ENCODE results near the gene CKAP2L. TPM values are rescaled to one million over a fixed set of nuclear protein-coding genes. Genes with fewer than 3 reads are reported as not detected.

Gene CKAP2L
- total RNA-seq, 1 experiment from 2014 or later = 23.3 TPM

DNA sequence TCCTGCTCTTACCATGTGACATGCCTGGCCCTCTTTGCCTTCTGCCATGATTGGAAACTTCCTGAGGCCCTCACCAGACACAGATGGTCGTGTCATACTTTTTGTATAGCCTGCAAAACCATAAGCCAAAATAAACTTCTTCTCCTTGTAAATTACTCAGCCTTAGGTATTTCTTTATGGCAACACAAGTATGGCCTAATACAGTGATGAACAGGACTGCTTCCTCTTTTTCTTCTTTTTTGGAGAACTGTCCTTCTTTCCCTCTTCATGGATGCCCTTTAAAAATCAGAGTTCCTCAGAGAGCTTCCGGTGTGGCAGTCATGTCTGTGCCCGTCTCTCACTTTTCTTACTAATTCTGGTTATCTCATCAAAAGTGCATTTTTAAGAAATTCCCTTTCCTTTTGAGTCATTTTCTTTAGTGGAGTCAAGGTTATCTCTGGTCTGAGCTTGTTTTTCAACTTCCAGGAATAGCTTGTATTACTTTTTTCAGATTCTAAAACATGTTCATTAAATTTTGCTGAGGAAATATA is 29.1 kb upstream of the CKAP2L start:
- peaks cover 27 to 57% of the 10 kb centered on the region in 2 experiments for H3K4me1 Mint-ChIP-seq

More for the DNA sequence above, 29.1 kb upstream of the CKAP2L start:
- no peak overlapping the region for H2BK120ac ChIP-seq (ENCODE audit: low read depth, low read length, poor library complexity, severe bottlenecking)
- no peak overlapping the region for H4K91ac ChIP-seq (ENCODE audit: insufficient read length, low read depth, low read length)
- H3K4ac ChIP-seq (ENCODE audit: low read depth, low read length) = no peak overlapping the region
- no CpG with 5 or more reads among the region's 3 CpGs for WGBS (ENCODE audit: extremely low coverage, insufficient read length, low lambda C conversion rate)
- no peak overlapping the region for H2AFZ ChIP-seq (ENCODE audit: low read length)
- H4K5ac ChIP-seq (ENCODE audit: insufficient read length, low read depth, low read length) = no peak overlapping the region
- H3K9me3 Mint-ChIP-seq = peaks cover 10 to 17% of the 10 kb centered on the region in 2 experiments; a peak in 4 of 5 replicates
- H3K27me3 Mint-ChIP-seq (ENCODE audit: low read depth) = no peaks in the 10 kb centered on the region
- H4K20me1 ChIP-seq (ENCODE audit: control insufficient read depth, insufficient read depth, insufficient read length) = no peaks in the 10 kb centered on the region
- TF ChIP-seq, protein P1, sequence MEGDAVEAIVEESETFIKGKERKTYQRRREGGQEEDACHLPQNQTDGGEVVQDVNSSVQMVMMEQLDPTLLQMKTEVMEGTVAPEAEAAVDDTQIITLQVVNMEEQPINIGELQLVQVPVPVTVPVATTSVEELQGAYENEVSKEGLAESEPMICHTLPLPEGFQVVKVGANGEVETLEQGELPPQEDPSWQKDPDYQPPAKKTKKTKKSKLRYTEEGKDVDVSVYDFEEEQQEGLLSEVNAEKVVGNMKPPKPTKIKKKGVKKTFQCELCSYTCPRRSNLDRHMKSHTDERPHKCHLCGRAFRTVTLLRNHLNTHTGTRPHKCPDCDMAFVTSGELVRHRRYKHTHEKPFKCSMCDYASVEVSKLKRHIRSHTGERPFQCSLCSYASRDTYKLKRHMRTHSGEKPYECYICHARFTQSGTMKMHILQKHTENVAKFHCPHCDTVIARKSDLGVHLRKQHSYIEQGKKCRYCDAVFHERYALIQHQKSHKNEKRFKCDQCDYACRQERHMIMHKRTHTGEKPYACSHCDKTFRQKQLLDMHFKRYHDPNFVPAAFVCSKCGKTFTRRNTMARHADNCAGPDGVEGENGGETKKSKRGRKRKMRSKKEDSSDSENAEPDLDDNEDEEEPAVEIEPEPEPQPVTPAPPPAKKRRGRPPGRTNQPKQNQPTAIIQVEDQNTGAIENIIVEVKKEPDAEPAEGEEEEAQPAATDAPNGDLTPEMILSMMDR (conservative IDR thresholded peaks at IDR 0.05) = no peak
- H4K8ac ChIP-seq (replicated peaks; ENCODE audit: insufficient read length, low read depth, low read length) = no peak overlapping the region
- peaks cover 1 to 11% (median 3%) of the 10 kb centered on the region in 3 experiments; a peak in 4 of 7 replicates for H3K36me3 Mint-ChIP-seq (ENCODE audit: insufficient read depth in 1 of 3, low read depth in 3 of 3)
- H2BK20ac ChIP-seq (ENCODE audit: low read depth, low read length, poor library complexity, severe bottlenecking) = no peak overlapping the region
- no peak overlapping the region for H3K18ac ChIP-seq (ENCODE audit: insufficient read length, low read depth, low read length)
- H3K4me2 ChIP-seq (ENCODE audit: insufficient read depth, insufficient read length, low read length) = no peak overlapping the region
- no peaks in the 10 kb centered on the region for H3K4me1 ChIP-seq (ENCODE audit: insufficient read depth, low read length)
- no peaks in the 10 kb centered on the region for H3K9me3 ChIP-seq (ENCODE audit: control insufficient read depth, low read depth, low read length)
- no peak overlapping the region for H3K14ac ChIP-seq (ENCODE audit: insufficient read depth, low read length)
- no peak overlapping the region for H2BK5ac ChIP-seq (ENCODE audit: insufficient read length, low read length)
- no peak overlapping the region for H2BK15ac ChIP-seq (ENCODE audit: low read depth, low read length)
- H3T11ph ChIP-seq (ENCODE audit: low read length) = no peak overlapping the region
- H2AK5ac ChIP-seq (ENCODE audit: insufficient read length, low read length) = no peak overlapping the region
- no peaks in the 10 kb centered on the region for H3K23me2 ChIP-seq (ENCODE audit: insufficient read length, low read depth, low read length, poor library complexity, severe bottlenecking)
- H3K23ac ChIP-seq (ENCODE audit: insufficient read length, low read depth, low read length) = no peak overlapping the region
- no peaks in the 10 kb centered on the region for H3K27me3 ChIP-seq (ENCODE audit: insufficient read depth, low read length)
- DNase-seq = no peak
- no peak overlapping the region for H3K27ac ChIP-seq (ENCODE audit: insufficient read length, low read depth, low read length)
- H2BK12ac ChIP-seq (ENCODE audit: insufficient read length, low read depth, low read length) = no peak overlapping the region
- no peaks in the 10 kb centered on the region for H3K79me1 ChIP-seq (ENCODE audit: insufficient read depth, low read depth, low read length, poor library complexity, severe bottlenecking)
- H3K56ac ChIP-seq (ENCODE audit: insufficient read length, low read depth, low read length) = no peak overlapping the region
- no peak overlapping the region for H3K9ac ChIP-seq (ENCODE audit: extremely low read depth, insufficient read length, low read length)
- H3K79me2 ChIP-seq (ENCODE audit: insufficient read depth, low read length) = no peaks in the 10 kb centered on the region
- no peak overlapping the region for H3K4me3 Mint-ChIP-seq
- H3K27ac Mint-ChIP-seq = peak overlapping the region in 1 of 3 experiments; percentile 20; a peak in 1 of 7 replicates
